OCI-LY1 (cell line): ENCODE measurements around the gene TUBGCP2.
A peak's percentile ranks its signal among the peaks of the same experiment; 100 is the strongest.

Experiments used
- H2AFZ ChIP-seq: fragments of 200-600 bp; sonication (generic), shearing (Covaris generic); 2 replicates; pipeline ENCODE4 v1.6.0; 2014; ENCODE audit warnings: antibody characterized with exemption, mild to moderate bottlenecking, low read length
- H3F3A ChIP-seq: fragments of 200-600 bp; sonication (generic), shearing (Covaris generic); 2 replicates; pipeline ENCODE4 v1.6.0; 2014; ENCODE audit warnings: mild to moderate bottlenecking, antibody characterized with exemption, low read length, moderate library complexity; ENCODE audit not compliant: insufficient read depth
- H3K27ac ChIP-seq: fragments of 200-600 bp; sonication (generic); 2 replicates; pipeline ENCODE4 v1.5.1; 2014; ENCODE audit warnings: low read length, mixed run types, mild to moderate bottlenecking, low read depth; ENCODE audit not compliant: poor library complexity, severe bottlenecking
- H3K27me3 ChIP-seq: fragments of 200-600 bp; sonication (generic); 2 replicates; pipeline ENCODE4 v1.6.0; 2014; ENCODE audit warnings: antibody characterized with exemption, mild to moderate bottlenecking, low read length, moderate library complexity; ENCODE audit not compliant: insufficient read depth
- H3K36me3 ChIP-seq: fragments of 200-600 bp; sonication (generic); 2 replicates; pipeline ENCODE4 v1.6.1; 2014; ENCODE audit warnings: mild to moderate bottlenecking, antibody characterized with exemption, low read length, moderate library complexity, mixed read lengths; ENCODE audit not compliant: insufficient read depth
- H3K4me1 ChIP-seq: fragments of 200-600 bp; sonication (generic); 2 replicates; pipeline ENCODE4 v1.5.1; 2014; ENCODE audit warnings: mild to moderate bottlenecking, low read length, moderate library complexity; ENCODE audit not compliant: insufficient read depth, severe bottlenecking
- H3K4me2 ChIP-seq: fragments of 200-600 bp; sonication (generic), shearing (Covaris generic); 2 replicates; pipeline ENCODE4 v1.6.1; 2014; ENCODE audit warnings: low read length
- H3K4me3 ChIP-seq: fragments of 200-600 bp; sonication (generic); 2 replicates; pipeline ENCODE4 v1.5.1; 2014; ENCODE audit warnings: low read length, low read depth, mild to moderate bottlenecking, mixed read lengths; ENCODE audit not compliant: poor library complexity, severe bottlenecking
- H3K79me2 ChIP-seq: fragments of 200-600 bp; shearing (Covaris generic); 2 replicates; pipeline ENCODE4 v1.6.1; 2016; ENCODE audit warnings: mixed run types, low read length, mixed read lengths; ENCODE audit not compliant: insufficient read depth
- H3K9ac ChIP-seq: fragments of 200-600 bp; sonication (generic), shearing (Covaris generic); 2 replicates; pipeline ENCODE4 v1.6.1; 2014; ENCODE audit warnings: mild to moderate bottlenecking, low read length, mixed read lengths
- H3K9me2 ChIP-seq: fragments of 200-600 bp; sonication (generic), shearing (Covaris generic); 2 replicates; pipeline ENCODE4 v1.6.1; 2014; ENCODE audit warnings: low read depth, mild to moderate bottlenecking, low read length, mixed read lengths
- H3K9me3 ChIP-seq: fragments of 200-600 bp; shearing (Covaris generic); 2 replicates; pipeline ENCODE4 v1.6.1; 2014; ENCODE audit warnings: low read length, mixed read lengths
- H4K20me1 ChIP-seq: fragments of 200-600 bp; sonication (generic), shearing (Covaris generic); 2 replicates; pipeline ENCODE4 v1.6.0; 2016; ENCODE audit warnings: mild to moderate bottlenecking, low read length; ENCODE audit not compliant: insufficient read depth
- EZH2 ChIP-seq: fragments of 200-600 bp; sonication (generic), shearing (Covaris generic); IDR thresholded peaks from 2 replicates; pipeline ENCODE4 v1.8.0; 2017; ENCODE audit warnings: borderline replicate concordance, mixed run types, mild to moderate bottlenecking, antibody characterized with exemption, low read length, moderate library complexity, mixed read lengths
- TF ChIP-seq, protein P1 (sequence below): fragments of 200-600 bp; sonication (generic), shearing (Covaris generic); IDR thresholded peaks from 2 replicates; pipeline ENCODE4 v1.5.1; 2017; ENCODE audit warnings: mild to moderate bottlenecking, antibody characterized with exemption, low read length, moderate library complexity, mixed read lengths

The TUBGCP2 gene

DNA sequence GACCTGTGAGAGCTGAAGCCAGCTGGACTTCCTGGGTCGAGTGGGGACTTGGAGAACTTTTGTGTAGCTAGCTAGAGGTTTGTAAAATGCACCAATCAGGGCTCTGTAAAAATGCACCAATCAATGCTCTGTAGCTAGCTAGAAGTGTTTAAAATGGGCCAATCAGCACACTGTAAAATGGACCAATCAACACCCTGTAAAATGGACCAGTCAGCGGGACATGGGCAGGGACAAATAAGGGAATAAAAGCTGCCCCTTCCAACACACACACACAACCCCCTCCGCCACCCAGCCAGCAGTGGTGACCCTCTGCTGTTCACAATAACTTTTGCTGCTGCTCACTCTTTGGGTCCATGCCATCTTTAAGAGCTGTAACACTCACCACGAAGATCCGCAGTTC, 7.2 kb upstream of the TUBGCP2 start:
- Histone ChIP-seq H3K27ac (no peak overlapping the region), H3K9me3 (no peaks in the 10 kb centered on the region), H3K9ac (no peak overlapping the region), H3K4me1 (peaks cover 20% of the 10 kb centered on the region), H4K20me1 (no peaks in the 10 kb centered on the region), H3K79me2 (no peaks in the 10 kb centered on the region), H3K4me2 (no peak overlapping the region), H3K36me3 (peaks cover 20% of the 10 kb centered on the region), H3K4me3 (no peak overlapping the region), H3F3A (no peaks in the 10 kb centered on the region), H2AFZ (no peak overlapping the region), H3K9me2 (no peaks in the 10 kb centered on the region), H3K27me3 (no peaks in the 10 kb centered on the region)
- TF ChIP-seq, protein P1, sequence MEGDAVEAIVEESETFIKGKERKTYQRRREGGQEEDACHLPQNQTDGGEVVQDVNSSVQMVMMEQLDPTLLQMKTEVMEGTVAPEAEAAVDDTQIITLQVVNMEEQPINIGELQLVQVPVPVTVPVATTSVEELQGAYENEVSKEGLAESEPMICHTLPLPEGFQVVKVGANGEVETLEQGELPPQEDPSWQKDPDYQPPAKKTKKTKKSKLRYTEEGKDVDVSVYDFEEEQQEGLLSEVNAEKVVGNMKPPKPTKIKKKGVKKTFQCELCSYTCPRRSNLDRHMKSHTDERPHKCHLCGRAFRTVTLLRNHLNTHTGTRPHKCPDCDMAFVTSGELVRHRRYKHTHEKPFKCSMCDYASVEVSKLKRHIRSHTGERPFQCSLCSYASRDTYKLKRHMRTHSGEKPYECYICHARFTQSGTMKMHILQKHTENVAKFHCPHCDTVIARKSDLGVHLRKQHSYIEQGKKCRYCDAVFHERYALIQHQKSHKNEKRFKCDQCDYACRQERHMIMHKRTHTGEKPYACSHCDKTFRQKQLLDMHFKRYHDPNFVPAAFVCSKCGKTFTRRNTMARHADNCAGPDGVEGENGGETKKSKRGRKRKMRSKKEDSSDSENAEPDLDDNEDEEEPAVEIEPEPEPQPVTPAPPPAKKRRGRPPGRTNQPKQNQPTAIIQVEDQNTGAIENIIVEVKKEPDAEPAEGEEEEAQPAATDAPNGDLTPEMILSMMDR = no peak
- TF ChIP-seq EZH2 = no peak

DNA sequence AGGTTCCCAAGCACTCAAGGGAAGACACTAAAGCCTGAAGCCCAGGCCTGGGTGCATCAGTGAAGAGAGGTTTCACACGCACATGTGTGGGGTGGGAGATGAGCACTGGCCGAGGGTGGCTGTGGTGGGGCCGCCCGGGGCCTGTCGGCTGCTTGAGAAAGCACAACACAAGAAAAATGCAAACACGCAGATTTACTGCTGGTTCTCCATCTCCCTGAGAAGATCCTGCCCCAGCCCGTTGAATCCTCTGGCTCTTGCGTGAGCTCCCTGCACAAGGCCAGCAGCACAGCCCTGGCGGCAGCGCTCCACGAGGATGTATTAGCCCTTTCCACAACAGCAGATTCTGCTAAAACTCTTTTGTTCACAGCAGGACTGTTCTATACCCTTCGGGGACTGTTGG, 6.2 kb upstream of the TUBGCP2 start:
- Histone ChIP-seq H3K4me2 (no peak overlapping the region), H3K27ac (peak overlapping the region; percentile 46), H3K4me3 (no peak overlapping the region)

DNA sequence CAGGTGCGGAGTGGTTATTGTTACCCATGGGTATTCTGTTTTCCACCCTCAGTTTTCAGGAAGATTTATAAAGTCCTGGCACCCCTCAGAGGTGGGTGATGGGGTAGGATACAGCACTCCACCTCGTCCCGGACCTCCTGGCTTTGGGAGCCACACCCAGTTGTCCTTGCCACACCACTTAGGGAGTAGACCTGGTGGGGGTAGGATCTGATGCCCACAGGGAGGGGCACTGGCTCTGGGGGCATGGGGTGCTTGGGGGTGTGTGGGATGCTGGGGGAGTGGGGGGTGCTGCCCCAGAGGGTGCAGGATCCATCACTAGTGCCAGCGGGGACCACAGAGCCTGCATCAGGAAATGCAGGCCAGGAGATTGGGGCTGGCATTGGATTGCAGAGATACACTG, 4.5 kb upstream of the TUBGCP2 start:
- no peaks in the 10 kb centered on the region for H3K79me2 ChIP-seq
- H3K27ac ChIP-seq = no peak overlapping the region
- peaks cover 36% of the 10 kb centered on the region for H3K36me3 ChIP-seq
- no peaks in the 10 kb centered on the region for H3K27me3 ChIP-seq
- H2AFZ ChIP-seq = no peak overlapping the region
- no peaks in the 10 kb centered on the region for H3K9me3 ChIP-seq
- H3K4me3 ChIP-seq = no peak overlapping the region
- no peak overlapping the region for H3K4me2 ChIP-seq
- no peaks in the 10 kb centered on the region for H3F3A ChIP-seq
- TF ChIP-seq EZH2 = no peak
- TF ChIP-seq, protein P1 = no peak
- no peaks in the 10 kb centered on the region for H4K20me1 ChIP-seq
- H3K9me2 ChIP-seq = no peaks in the 10 kb centered on the region
- H3K4me1 ChIP-seq = peaks cover 14% of the 10 kb centered on the region
- no peak overlapping the region for H3K9ac ChIP-seq

More for the DNA sequence above, 6.2 kb upstream of the TUBGCP2 start:
- TF ChIP-seq EZH2 = no peak
- TF ChIP-seq, protein P1 = no peak
- peaks cover 30% of the 10 kb centered on the region for H3K36me3 ChIP-seq
- no peak overlapping the region for H2AFZ ChIP-seq
- H3F3A ChIP-seq = no peaks in the 10 kb centered on the region
- H3K79me2 ChIP-seq = no peaks in the 10 kb centered on the region
- H3K4me1 ChIP-seq = peaks cover 20% of the 10 kb centered on the region
- no peaks in the 10 kb centered on the region for H3K9me3 ChIP-seq
- no peaks in the 10 kb centered on the region for H3K9me2 ChIP-seq
- no peaks in the 10 kb centered on the region for H4K20me1 ChIP-seq
- H3K9ac ChIP-seq = no peak overlapping the region
- H3K27me3 ChIP-seq = no peaks in the 10 kb centered on the region
